ENCODE results near the gene KIN.

Gene KIN

GRCh38 chr10:7707858-7708622, 79.8 kb downstream of the KIN start:
- ChIA-PET POLR2A (no interaction called here), CTCF (interaction anchor here (1.3 kb wide), 1 partner anchor 21 kb away, joined by 6 read pairs; no protein-coding TSS in a partner anchor)
- no peak for DNase-seq (ENCODE audit: low read depth, low spot score)
- TF ChIP-seq, protein P1, sequence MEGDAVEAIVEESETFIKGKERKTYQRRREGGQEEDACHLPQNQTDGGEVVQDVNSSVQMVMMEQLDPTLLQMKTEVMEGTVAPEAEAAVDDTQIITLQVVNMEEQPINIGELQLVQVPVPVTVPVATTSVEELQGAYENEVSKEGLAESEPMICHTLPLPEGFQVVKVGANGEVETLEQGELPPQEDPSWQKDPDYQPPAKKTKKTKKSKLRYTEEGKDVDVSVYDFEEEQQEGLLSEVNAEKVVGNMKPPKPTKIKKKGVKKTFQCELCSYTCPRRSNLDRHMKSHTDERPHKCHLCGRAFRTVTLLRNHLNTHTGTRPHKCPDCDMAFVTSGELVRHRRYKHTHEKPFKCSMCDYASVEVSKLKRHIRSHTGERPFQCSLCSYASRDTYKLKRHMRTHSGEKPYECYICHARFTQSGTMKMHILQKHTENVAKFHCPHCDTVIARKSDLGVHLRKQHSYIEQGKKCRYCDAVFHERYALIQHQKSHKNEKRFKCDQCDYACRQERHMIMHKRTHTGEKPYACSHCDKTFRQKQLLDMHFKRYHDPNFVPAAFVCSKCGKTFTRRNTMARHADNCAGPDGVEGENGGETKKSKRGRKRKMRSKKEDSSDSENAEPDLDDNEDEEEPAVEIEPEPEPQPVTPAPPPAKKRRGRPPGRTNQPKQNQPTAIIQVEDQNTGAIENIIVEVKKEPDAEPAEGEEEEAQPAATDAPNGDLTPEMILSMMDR (IDR thresholded peaks at IDR 0.05; ENCODE audit: insufficient read depth, low read length, missing control alignments) = no peak
- no peak overlapping the region for H3K4me3 ChIP-seq (ENCODE audit: low read depth, low read length)

GRCh38 chr10:7707102-7707501, 80.7 kb downstream of the KIN start:
- TF ChIP-seq, protein P1 (IDR thresholded peaks at IDR 0.05; ENCODE audit: insufficient read depth, low read length, missing control alignments) = no peak
- CTCF ChIA-PET = no interaction called here
- no peak overlapping the region for H3K4me3 ChIP-seq (ENCODE audit: low read depth, low read length)
- POLR2A ChIA-PET = no interaction called here
- no peak for DNase-seq (ENCODE audit: low read depth, low spot score)

GRCh38 chr10:7706534-7707073, 81.2 kb downstream of the KIN start:
- ChIA-PET CTCF (no interaction called here), POLR2A (no interaction called here)
- no peak for DNase-seq (ENCODE audit: low read depth, low spot score)
- TF ChIP-seq, protein P1 (IDR thresholded peaks at IDR 0.05; ENCODE audit: insufficient read depth, low read length, missing control alignments) = no peak
- H3K4me3 ChIP-seq (ENCODE audit: low read depth, low read length) = no peak overlapping the region

- CTCF ChIA-PET = no interaction called here
- TF ChIP-seq, protein P1 (IDR thresholded peaks at IDR 0.05; ENCODE audit: insufficient read depth, low read length, missing control alignments) = no peak
- H3K4me3 ChIP-seq (ENCODE audit: low read depth, low read length) = no peak overlapping the region
- POLR2A ChIA-PET = no interaction called here
- DNase-seq (ENCODE audit: low read depth, low spot score) = no peak
Observed at GRCh38 chr10:7705341-7705740, 82.5 kb downstream of the KIN start.

- no peak for DNase-seq (ENCODE audit: low read depth, low spot score)
- TF ChIP-seq, protein P1 (IDR thresholded peaks at IDR 0.05; ENCODE audit: insufficient read depth, low read length, missing control alignments) = no peak
- ChIA-PET CTCF (interaction anchor here (1.2 kb wide), 1 partner anchor 17 kb away, joined by 6 read pairs; no protein-coding TSS in a partner anchor), POLR2A (no interaction called here)
- no peak overlapping the region for H3K4me3 ChIP-seq (ENCODE audit: low read depth, low read length)
Observed at GRCh38 chr10:7704071-7705016, 83.4 kb downstream of the KIN start.

GRCh38 chr10:7703140-7703539, 84.7 kb downstream of the KIN start, which contains the start of gene ITIH2:
TSS of gene ITIH2 (plus strand) at chr10:7703316. CDS start at chr10:7703435, 119 bp downstream.
- no peak for DNase-seq (ENCODE audit: low read depth, low spot score)
- ChIA-PET POLR2A (no interaction called here), CTCF (interaction anchor here (1.2 kb wide), 1 partner anchor 16 kb away, joined by 6 read pairs; no protein-coding TSS in a partner anchor)
- TF ChIP-seq, protein P1 (IDR thresholded peaks at IDR 0.05; ENCODE audit: insufficient read depth, low read length, missing control alignments) = no peak
- no peak within 1 kb of the TSS for H3K4me3 ChIP-seq (ENCODE audit: low read depth, low read length)

Data from AG04449 (cell line).